ENCODE measurements around the gene TMEM95.

The TMEM95 gene

DNA sequence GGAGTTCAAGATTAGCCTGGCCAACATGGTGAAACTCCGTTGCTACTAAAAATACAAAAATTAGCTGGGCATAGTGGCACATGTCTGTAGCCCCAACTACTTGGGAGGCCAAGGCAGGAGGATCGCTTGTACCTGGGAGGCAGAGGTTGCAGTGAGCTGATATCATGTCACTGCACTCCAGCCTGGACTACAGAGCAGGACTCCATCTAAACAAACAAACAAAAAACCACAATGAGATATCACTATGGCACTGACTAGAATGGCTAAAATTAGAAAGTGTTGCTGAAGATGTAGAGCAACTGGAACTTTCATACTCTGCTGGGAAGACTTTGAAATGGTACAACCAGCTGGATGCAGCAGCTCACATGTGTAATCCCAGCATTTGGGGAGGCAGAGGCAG lies 19.4 kb downstream of the TMEM95 start:
- no peak for DNase-seq (ENCODE audit: low read depth in 3 of 3)

DNA sequence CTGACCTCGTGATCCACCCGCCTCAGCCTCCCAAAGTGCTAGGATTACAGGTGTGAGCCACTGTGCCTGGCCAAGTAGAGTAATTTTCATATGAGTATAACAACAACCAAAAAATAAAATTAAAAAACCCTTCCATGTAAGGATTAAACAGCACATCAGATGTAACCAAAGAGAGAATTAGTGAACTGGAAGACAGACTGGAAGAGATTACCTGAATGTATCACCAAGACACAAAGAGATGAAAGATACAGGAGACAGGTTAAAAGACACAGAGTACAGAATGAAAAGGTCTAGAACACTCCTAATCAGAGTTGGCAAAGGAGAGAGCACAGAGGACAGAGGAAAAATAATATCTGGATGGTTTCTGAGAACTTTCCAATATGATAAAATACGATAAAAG lies 24.2 kb downstream of the TMEM95 start:
- no peak for DNase-seq (ENCODE audit: low read depth in 3 of 3)

DNA sequence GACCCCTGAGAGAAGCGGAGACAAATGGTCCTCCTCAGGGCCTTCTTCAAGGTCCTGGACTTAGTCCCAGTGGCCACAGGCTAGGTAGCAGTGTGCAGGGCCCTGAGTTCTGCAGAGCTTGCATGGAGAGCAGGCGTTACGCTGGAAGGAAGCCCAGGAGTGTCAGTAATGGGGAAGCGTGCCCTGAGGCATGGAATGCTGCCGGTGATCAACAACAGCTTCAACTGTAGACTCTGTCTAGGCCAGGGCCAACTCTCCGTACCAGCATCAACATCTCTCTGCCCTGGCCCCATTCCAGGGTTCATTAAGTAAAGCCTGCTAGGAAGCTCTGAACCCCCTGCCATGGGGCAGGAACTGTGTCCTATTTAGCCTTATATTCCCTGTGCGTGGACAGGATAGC lies 25.4 kb downstream of the TMEM95 start:
- DNase-seq (ENCODE audit: low read depth in 3 of 3): no peak

DNA sequence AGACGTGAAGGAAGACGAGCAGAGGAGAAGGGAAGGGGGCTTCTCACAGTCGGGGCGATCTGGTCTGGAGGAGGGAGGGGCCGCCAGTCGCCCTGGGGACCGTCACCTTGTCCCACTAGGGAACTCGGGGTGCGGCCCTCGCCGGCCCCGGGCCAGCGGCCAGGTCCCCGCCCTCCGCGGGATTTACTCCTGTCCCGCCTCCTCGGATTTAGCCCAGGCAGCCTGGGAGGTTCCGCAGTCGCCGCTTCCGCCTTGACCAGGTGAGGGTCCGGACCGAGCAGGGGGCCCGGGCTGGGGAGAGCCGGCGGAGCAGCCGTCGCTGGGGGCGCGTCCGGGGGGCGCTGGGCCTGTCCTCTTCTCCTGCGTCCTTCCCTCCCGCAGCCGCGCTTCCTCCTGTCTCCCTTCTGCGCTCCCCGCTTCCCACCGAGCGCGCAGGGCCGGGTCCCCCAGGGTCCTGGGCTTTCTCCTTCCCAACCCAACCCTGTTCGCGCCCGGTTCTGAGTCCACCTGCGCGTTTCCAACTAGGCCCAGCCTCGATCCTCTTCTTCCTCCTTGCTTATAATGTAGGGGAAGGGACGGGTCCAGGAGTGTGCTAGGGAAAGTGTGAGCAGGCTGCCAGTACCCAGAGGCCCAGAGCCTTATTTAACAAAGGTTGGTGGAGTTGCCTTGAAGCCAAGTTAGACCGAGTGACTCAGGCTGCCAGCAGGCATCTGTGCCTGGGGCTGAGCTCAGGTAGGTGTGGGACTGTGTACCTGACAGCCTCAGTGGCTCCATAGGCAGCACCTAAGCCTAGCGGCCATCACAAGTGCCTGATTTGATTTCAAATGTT lies 26.1 kb downstream of the TMEM95 start, which contains the start of gene TNK1:
TNK1 (plus strand) TSS at position 235 of the 829 bp plus-strand sequence. CDS start 1,838 bp downstream, outside the sequence.
- DNase-seq (ENCODE audit: low read depth in 3 of 3): no peak

DNA sequence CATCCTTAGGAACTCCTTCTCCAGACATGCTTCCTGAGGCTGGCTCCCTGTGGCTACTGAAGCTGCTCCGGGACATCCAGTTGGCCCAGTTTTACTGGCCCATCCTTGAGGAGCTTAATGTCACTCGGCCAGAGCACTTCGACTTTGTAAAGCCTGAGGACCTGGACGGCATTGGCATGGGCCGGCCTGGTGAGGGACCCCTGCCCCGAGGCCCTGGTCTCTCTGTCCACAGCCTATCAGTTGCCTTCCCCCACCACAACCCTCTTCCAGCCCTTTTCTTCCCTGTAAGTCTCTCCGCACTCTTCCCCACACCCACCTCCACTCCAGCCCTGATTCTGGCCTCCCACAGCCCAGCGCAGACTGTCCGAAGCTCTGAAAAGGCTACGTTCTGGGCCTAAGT lies 27.9 kb downstream of the TMEM95 start:
- no peak for DNase-seq (ENCODE audit: low read depth in 3 of 3)

DNA sequence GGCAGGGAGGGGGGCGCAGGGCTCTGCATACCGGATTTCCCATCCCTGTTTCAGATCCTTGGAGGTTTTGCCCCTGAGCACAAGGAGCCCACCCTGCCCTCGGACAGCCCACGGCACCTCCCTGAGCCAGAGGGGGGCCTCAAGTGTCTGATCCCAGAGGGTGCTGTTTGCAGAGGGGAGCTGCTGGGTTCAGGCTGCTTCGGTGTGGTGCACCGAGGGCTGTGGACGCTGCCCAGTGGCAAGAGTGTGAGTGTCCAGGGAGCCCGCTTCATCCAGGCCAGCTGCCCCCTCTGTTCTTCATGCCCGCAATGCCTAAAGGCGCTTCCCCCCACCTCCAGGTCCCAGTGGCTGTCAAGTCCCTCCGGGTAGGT lies 28.4 kb downstream of the TMEM95 start:
- DNase-seq (ENCODE audit: low read depth in 3 of 3): no peak

DNA sequence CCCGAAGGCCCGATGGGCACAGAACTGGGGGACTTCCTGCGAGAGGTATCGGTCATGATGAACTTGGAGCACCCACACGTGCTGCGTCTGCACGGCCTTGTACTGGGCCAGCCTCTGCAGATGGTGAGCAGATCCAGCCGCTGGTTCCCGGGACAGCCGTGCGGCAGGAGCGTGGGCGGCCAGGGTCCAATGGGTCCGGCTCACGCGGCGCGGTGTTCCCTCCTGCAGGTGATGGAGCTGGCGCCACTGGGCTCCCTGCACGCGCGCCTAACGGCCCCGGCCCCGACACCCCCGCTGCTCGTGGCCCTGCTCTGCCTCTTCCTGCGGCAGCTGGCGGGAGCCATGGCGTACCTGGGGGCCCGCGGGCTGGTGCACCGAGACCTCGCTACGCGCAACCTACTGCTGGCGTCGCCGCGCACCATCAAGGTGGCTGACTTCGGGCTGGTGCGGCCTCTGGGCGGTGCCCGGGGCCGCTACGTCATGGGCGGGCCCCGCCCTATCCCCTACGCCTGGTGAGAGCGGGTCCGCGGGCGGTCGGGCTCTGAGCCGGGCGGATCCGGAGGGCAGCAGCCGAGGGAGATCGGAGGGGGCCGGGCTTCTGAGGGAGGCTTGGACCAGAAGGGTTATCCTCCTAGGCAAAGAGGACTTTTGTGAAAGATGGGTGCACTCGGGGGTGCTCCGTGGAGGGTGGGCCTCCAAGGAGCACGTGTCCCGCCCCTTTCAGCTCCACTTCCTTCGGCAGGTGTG lies 29.0 kb downstream of the TMEM95 start:
- peak; percentile 55 to 70 (median 68) for DNase-seq (ENCODE audit: low read depth in 3 of 3)

DNA sequence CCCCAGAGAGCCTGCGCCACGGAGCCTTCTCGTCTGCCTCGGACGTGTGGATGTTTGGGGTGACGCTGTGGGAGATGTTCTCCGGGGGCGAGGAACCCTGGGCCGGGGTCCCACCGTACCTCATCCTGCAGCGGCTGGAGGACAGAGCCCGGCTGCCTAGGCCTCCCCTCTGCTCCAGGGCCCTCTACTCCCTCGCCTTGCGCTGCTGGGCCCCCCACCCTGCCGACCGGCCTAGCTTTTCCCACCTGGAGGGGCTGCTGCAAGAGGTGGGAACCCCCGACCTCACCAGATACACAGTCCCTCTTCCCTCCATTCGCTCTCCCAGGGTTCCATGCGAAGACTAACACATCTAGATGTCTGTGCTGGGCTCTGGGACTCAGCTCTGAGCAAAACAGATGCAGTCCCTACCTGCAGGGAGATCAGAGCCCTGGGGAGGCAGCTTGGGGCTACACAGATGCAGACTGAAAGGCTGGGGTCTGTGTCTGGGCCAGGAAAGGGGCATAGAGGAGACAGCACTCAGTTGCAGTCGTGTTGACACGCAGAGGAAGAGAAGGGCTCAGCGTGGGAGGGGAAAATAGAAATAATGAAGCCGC lies 29.6 kb downstream of the TMEM95 start:
- no peak for DNase-seq (ENCODE audit: low read depth in 3 of 3)

DNA sequence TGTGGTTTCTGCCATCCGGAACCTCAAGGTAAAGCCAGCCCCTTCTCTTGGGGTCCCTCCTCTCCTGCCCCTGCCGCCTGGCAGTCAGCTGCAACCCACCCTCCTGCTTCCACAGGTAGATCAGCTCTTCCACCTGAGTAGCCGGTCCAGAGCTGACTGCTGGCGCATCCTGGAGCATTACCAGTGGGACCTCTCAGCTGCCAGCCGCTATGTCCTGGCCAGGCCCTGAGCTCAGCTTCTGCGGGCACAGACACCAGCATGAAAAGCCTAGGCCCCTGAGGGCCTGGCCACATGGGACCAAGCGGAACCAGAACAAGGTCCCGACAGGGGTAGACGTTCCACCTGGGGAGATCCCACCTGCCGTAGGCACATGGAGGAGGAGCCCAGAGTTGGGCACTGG lies 33.9 kb downstream of the TMEM95 start:
- DNase-seq (ENCODE audit: low read depth in 3 of 3): no peak

DNA sequence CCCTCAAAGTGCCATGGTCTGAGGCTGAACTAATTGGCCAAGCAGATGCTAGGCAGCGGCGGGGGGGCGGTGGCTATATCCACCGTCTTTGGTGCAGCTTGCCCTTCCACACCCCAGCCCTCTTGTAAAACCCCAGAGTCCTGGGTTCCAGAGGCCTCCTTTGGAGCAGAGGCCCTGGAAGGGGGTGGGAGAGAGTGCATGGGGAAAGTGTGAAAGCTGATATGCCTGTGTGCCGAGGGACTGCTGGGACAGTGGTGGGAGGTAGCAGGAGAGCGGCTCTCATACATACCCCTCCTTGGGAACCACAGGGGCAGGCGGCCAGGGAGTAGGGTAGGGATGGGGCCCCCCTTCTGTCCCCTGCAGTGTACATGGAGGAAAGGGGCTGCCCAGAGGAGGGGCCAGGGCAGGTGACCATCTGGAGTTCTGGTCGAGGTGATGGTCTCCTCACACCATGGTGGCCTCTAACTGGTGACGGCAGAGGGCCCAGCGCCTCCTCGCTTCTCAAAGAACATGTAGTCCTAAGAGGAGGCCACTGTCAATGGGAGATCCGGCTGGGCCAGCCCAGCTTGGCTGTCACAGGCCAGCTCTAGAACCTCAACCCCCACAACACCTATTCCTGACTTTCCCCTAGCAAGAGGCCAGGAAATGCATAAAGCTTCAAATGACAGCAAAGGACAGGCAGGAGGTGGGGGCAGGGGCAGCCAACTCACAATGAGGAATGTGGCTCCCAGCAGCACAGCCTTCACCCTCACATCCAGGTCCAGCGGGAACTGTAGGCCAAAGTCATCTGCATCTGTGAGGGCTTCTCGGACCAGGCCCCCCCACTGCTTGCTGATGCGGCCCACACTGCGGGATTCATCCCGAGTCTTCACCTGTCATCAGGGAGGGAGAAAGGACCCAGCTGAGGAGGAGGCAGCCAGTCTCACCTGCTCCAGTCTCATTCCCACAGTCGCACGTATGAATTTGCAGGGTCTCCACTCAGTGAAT lies 35.3 kb downstream of the TMEM95 start:
- DNase-seq (ENCODE audit: low read depth in 3 of 3): no peak

DNA sequence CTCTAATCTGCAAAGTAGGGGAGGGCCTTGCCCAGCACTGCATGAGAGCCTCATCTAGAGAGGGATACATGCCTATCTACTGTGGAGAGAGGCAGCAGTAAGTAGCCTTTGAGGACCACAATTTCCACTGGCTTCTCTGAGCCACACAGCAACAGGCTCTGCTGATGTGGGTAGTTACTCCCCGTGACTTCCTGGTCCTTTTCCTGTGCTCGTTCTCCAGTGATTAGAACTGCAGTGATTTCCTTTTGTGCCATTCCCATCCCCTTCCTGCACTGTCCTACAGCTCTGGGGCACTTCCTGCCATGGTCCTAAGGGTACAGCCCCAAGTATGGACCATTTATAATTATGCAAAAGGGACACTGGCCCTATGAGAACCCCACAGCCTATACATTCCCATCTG lies 36.4 kb downstream of the TMEM95 start:
- DNase-seq (ENCODE audit: low read depth in 3 of 3): no peak

DNA sequence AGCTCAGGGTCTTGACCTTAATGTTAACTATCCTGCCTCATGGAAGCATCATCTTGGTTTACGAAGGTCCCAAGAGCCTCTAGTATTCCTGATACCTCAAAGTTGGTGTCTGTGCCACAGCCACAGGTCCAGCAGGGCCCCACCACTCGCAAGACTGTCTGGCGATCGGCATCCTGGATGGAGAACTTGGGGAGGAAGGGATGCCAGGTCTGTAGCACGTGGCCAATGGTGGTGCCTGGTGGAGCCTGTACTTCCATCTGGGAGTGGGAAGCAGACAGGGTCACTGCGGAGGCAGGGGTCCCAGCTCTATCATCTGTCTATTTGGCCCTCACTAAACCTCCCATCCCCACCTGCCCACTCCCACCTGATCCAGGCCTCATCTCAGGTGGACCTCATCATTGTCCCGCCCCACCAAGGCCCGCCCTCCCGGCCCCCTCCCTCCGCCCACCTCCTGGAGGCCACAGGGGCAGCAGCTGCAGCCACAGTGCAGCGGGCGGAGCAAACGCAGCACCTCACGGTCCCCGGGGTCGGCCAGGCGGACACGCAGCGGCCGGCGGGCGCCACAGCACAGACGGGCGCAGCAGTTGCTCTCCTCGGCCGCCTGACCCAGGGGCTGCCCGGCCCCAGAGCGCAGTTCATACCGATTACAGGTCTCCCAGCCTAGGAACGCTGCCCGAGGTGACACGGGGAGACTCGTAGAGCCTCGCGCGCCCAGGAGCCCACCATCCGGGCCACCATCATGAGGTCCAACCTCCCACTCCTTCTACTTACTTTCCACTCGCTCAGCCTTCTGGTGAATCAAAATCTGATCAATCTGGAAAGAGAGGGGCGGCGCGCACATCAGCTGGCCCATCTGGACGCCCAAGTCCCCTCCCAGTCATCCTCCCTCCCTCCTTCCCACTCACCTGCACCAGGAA lies 38.0 kb downstream of the TMEM95 start:
- DNase-seq (ENCODE audit: low read depth in 3 of 3): no peak

DNA sequence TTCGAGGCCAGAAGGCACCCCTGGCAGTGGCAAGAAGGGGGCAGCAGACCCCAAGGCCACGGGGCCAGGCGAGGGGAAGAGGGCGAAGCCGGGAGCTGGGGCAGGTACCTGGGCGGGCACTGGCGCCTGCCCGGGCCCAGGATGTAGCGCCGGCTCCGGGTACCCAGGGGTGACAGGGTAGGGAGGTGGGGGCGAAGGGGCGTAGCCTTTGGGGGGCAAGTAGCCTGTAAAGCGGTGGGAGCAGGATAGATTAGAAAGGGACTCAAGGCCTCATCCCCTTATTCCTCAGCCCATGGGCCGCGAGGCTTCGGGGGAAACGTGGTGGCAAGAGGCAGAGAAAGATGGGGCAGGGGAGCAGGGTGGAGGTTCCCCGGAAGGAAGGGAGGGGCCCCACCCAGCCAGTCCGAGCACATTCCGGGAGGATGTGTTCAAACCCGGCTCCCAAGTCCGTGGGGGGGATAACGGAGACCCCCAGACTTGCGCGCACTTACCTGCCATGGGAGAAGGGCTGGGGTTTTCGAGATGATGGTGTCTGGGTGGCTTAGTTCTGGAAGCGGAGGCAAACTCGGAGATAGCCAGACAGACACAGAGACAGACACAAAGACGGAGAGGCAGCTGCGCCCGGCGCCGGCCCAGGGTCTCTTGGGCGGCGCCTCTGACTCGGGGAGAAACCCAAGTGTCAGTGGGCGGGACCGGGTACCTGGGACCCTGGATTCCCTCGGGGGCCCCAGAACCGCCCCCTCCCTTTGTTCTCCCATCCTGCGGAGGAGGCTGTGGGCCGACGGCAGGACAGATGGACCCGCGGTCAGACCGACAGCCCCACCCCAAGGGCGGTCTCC lies 38.9 kb downstream of the TMEM95 start:
- peak in 2 of 3 experiments; percentile 37 to 50 for DNase-seq (ENCODE audit: low read depth in 3 of 3)

DNA sequence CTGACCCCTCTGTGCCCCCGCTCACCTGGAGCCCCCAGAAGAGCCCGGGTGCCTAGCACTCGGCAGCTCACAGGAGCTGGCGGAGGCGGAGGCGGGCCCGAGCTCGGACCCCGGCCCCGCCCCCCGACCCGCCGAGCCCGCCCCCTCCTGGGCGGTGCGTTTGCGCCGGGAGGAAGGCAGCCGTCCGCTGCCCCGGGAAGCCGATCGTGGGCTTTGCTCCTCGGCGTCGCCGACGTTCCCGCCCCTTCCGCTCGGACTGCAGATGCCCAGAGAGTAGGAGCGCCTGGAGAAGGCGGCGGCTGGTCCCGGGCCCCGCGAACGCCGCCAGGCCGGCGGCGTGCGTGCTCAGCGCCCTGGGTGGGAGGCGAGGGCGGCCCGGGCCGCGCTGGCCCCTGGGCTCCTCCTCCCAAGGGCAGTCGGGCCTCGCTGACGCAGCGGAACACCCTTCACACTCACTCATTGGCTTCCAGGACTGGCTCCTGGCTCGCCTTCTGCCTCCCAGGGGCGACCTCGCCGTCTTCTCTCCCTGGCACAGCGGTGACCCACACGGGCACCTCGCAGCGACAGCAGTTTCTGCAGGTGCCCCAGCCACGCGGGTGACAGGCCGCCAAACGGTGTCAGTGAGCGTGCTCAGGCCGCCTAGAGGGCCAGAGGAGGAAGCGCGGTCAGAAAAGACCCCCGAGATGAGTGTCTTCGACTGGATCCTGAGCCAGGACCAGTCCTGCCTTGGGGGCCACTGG lies 39.7 kb downstream of the TMEM95 start, which contains the start of gene PLSCR3:
PLSCR3 (minus strand) TSS at position 74 of the 740 bp plus-strand sequence. CDS start 415 bp downstream, outside the sequence.
- DNase-seq (ENCODE audit: low read depth in 3 of 3): peak; percentile 62 to 78 (median 67)

DNA sequence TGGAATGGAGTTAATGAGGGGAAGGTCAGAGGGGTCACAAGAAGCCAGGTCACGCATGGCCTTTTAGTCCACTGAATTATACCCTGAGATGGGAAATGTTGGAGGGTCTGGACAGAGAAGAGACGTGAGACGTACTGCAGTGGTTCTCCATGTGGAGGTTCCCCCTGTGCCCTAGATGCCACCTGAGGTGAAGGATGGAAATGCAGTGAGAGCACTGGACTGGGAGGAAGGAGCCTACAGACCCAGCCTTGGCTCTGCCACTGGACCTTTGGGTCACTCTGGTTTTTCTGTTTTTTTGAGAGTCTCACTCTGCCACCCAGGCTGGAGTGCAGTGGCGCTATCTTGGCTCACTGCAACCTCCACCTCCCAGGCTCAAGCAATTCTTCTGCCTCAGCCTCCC lies 41.2 kb downstream of the TMEM95 start:
- DNase-seq (ENCODE audit: low read depth in 3 of 3): no peak

DNA sequence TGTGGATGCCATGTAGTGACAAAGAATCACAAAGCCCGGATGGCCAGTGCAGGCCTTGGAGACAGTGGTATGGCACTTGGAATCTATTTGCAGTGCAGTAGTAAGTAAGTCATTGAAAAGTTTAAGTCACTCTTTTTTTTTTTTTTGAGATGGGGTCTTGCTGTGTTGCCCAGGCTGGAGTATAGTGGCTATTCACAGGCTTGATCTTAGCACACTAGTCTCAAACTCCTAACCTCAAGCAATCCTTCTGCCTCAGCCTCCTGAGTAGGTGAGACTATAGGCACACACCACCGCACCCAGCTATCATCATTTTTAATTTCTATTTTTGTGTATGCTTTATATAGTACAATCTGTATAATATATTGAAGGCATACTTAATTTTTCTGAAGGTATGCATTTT lies 43.7 kb downstream of the TMEM95 start:
- DNase-seq (ENCODE audit: low read depth in 3 of 3): no peak

DNA sequence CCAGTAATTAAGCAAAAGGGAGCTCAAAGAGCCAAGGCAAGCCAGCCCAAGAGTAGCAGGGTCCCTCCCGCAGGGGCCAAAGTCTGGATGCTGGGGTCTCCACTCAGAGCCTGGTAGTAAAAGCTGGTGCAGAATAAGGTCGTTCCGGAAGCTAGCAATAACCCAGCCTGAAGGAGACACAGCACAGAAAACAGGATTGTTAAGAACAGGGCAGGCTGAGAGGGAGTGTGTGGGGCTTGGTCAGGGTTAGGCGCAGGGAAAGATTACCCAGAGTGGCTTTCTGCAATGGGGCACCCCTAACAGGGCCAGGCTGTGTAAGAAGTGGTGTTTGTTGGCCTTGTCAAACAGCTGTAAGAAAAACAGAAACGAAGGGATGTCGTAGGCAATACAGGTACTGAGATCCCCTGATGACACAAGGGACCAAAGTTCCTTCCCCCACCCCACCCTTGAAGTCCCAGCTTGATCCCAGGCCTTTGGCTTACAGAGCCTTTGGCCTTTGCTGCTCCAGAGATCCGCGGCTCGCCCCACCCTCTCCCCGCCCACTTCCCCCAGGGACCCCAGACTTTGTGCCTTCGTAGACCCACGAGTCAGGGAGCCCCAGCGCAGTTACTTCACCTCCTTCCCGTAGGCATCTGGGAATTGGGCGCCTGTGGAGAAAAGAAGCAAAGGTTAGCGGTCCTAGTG lies 48.2 kb downstream of the TMEM95 start:
- no peak for DNase-seq (ENCODE audit: low read depth in 3 of 3)

DNA sequence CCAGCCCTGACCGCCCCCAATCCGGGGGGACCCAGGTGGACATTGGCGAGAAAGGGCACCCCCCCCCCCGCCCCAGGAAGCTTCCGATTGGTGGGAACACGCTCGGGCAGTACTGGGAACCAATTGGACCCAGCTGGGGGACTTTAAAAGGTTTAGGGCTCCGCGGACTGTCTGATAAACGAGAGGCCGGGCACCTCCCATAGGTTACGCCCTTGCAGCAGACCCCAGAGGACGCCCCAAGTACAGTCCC lies 48.7 kb downstream of the TMEM95 start:
- no peak for DNase-seq (ENCODE audit: low read depth in 3 of 3)
